GM21737 (cell line): ENCODE results near the gene DNAAF3.
"Not testable (repeated sequence)": the region's sequence is repeated elsewhere in the genome, so short reads cannot be mapped to it uniquely, and the experiment has no call there.

ENCODE experiments used
- ATAC-seq: cut with Tn5 transposase; IDR thresholded peaks from one replicate; pipeline ENCODE4 v1.9.1; 2021; ENCODE audit warnings: mild to moderate bottlenecking, moderate library complexity; ENCODE audit not compliant: unreplicated experiment

The DNAAF3 gene

DNA sequence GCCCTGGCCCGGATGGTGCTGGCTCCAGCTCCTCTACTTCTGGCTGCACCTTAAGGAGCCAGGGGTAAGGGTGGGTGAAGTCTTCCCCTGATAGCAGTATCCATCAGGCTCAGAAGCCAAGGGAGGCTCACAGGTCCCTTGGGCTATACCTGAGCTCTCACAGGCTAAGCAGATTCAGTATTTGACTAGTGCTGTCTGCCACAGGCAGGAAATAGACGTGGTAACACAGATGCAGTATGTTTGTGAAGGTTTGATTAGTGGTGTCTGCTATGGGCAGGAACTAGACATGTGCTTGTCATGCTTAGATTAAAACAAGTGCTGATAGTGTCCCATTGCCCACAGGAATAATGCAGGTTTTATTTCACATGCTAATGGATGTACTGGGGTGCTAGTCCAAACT lies 9.7 kb upstream of the DNAAF3 start:
- no peak for ATAC-seq

DNA sequence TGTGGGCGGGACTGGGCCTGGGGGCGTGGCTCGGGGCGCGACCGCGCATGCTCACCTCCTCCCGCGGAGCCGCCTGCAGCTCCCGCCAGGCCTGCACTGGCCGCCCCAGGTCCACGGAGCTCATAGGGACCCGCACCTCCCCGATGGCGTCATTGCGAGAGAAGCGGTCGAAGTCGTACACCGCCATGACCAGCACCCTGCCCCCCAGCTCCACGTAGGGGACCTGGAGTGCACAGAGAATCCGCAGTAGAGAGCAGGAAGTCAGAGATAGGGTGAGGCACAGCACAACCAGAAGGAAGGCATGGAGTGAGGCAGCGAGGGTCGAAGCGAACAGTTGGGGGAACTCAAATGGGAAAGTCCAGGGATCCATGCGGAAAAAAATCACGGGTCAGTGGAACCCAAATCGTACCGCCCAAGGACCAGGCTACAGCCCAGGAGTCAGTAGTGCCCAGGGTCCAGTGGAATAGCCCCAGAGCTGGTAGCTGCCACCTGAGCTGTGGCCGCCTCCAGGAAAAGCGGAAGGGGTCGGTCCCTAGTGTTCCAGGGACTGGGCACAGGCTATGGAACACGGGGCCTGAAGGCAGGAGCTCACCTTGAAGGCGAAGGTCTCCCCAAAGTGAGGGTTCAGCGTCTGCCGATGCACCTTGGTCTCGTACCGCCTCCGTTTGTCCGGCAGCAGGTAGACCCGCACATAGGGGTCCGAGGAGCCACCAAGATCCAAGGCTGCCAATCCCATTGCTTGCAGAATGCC lies 8.9 kb upstream of the DNAAF3 start:
- ATAC-seq = no peak

DNA sequence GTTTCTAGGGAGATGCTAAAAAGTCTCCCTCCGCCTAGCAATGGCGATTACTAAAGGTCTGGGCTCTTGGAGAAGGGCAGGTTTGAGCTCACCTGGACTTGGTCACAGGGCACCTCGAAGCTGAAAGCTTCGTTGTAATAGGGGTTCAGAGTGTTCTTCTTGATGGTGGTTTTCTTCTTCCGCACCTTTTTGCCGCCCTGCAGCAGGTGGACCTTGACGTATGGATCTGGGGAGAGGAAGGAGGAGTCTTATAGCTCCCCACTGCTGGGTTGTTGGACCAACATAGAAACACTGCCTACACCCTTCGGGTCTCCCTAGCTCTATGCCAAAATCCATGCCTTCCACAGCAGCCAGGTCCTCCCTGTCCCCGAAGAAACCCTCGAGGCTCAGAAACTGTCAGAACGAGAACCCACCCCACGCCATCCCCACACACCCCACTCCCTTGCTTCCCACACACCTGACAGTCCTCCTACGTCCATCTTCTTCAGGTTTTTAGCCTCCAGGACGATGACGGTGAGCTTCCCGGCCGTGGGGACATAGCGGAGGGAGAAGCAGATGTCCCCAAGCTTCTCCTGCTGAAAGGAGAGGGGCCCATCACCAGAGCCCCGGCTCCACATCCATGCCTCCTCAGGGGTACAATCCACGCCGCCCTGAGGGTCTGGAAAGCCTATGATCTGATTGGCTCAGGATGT lies 8.2 kb upstream of the DNAAF3 start:
- no peak for ATAC-seq

DNA sequence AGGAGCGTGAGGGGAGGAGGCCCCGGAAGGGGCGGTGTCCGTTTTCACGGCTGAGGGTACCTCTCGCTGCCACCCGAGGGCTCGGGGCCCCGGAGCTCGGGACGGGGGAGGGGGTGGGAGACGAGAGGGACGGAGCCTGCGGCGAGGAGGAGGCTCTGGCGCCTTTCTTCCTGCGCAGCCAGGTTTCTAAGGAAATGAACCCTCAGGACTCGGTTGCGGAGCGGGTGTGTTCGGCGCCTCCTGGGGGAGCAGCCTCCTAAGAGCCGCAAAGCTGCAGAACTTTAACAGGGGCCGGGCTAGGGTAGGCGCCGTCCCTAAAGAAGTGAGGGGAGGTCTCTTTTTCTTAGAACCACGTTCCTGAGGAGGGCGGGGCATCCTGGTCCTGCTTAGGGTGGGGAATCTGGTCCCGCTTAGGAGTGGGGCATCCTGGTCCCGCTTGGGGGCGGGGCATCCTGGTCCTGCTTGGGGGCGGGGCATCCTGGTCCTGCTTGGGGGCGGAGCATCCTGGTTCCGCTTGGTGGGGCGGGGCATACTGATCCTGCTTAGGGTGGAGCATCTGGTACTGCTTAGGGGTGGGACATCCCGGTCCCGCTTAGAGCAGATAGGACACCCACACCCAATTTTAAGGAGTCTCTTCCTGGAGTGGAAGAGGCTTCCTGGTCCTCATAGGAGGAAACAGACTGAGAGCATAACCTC lies 7.4 kb upstream of the DNAAF3 start:
- no peak for ATAC-seq

DNA sequence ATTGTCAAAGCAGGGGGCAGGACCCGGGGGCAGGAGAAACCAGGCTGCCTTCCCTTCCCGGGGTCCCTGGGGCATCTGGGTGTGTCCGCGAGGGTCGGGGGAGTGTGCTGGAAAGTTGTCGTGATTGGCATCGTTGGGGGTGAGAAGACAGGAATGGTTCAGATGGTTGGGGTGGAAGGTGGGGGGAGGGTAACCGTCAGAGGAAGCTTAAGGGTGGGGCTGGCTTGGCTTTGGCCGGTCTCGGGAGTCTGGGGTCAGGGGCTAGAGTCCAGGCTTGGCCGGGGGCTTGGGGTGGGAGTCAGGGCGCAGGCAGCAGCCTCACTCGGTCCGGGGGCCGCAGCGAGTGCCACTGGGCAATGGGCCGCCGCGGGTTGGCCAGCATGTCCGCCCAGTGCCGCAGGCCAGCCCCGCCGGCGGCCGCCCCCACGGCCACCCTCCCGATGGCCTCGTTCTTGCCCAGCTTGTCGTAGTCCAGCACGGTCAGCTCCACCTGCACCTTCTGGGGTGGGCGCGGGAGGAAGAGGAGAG lies 6.8 kb upstream of the DNAAF3 start:
- no peak for ATAC-seq

DNA sequence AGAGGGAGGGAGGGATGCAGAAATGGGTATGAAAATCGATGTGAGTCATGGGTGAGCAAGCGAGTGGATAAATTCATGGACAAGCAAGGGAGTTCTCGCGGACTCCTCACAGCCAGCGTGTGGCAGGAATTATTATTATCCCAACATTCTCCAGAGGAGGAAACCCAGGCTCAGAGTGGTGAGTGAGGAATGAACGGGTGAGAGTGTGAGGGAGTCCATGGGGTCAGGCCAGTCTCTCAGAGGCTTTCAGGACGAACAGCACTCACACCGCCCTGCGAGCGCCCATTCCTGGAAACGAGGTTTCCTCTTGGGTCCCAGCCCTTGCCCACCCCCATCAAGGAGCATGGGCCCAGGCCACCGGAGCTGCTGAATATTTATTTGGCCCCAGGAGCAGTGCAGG lies 6.3 kb upstream of the DNAAF3 start:
- no peak for ATAC-seq

DNA sequence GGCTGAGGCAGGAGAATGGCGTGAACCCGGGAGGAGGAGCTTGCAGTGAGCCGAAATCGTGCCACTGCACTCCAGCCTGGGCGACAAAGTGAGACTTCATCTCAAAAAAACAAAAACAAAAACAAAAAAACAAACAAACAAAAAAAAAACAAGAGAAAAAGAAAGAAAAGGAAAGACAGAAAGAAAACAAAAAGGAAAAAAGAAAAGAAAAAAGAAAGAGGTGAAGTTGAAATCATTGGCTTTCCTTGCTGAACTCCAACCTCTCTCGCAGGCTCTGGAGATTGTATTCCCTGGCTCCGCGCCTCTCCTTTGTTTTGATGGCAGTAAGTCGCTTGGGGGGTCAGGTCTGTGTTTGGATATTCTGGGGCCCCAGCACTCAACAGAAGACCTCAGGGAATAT lies 5.9 kb upstream of the DNAAF3 start:
- not testable (repeated sequence) for ATAC-seq

DNA sequence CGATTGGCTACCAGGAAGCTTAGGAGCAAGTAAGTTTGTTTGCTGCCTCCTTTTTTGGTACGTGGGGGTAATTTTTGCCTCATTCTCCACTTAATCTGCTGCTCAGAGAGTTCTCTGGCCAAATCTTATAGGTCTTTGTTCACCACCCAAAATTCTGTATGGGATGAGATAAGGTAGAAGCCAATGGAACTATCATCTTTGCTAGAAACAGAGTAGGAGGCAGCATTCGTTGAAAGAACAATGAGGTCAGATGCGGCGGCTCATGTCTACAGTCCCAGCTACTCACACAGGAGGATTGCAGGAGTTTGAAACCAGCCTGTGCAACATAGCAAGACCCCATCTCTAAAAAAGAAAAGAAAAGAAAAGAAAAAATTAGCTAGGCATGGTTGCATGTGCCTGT lies 5.0 kb upstream of the DNAAF3 start:
- ATAC-seq = no peak

DNA sequence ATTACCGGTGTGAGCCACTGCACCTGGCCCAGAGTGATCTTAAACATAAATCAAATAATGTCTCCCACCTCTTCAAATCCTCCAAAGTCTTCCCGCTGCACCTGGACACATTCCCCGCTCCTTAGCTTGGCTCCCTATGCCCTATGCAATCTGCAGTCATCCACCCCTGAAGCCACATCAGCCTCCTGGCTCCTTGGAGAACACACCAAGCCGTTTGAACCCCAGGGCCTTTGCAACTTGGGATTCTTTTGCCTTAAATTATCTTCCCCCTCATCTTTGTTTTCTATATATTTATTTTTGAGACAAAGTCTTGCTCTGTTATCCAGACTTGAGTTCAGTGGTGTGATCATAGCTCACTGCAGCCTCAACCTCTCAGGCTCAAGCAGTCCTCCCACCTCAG lies 2.7 kb upstream of the DNAAF3 start:
- no peak for ATAC-seq

DNA sequence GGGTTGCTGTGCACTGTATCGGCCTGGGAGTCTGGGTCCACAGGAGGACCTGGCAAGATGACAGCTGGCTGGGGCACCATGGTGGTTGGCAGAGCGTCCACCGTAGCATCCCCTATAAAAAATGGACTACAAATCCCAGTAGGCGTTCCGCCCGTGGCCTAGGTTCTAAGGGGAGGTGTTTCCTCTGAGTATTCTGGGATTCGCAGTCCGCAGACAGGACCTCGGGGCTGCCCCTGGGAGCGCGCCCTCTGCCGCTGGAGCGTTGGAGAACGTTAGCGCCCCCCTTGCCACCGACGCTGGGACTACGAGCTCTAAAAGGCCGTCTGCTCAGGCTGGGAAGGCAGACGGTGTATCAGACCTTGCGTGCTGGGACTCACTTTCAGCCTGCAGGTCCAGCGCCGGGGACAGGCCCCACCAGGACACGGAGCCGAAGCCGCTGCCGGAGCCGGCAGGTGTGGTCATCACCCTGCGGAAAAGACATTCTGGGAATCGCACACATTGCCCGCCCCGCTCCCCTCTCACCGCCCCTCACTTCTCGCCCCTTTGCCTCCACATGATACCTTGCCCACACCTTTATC lies 372 bp downstream of the DNAAF3 start:
- ATAC-seq = peak; percentile 25

DNA sequence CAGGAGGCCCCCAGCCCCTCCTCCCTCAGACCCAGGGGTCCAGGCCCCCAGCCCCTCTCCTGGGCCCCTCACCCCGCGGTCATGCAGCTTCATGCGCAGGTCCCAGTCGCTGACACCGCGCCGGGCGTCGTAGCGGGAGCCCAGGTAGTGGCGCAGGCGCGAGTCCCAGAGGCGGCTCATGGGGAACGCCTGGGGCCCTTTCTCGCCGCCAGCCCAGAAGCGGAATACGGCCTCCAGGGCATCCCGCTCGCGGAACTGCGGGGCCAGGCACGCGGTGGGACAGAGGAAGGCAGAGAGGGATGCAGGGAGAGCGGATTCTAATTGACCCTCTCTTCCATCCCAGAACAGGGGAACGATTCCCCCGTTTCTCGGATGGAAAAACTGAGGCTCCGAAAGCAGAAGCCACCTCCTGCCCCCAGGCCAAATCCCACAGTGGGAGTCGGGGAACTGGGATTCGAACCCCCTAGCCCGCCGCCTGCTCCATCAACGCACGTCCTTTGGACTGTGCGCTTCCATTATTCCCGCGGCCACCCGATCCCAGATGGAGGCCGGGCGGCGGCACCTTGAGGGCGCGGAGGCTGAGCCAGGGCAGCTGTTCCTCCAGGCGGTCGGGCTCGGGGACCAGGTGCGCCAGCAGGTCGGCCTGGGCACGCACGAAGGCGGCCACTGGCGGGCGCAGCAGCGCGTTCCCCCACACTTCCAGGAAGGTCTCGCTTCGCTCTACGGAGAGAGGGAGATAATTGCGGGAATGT lies 4.7 kb downstream of the DNAAF3 start:
- no peak for ATAC-seq

DNA sequence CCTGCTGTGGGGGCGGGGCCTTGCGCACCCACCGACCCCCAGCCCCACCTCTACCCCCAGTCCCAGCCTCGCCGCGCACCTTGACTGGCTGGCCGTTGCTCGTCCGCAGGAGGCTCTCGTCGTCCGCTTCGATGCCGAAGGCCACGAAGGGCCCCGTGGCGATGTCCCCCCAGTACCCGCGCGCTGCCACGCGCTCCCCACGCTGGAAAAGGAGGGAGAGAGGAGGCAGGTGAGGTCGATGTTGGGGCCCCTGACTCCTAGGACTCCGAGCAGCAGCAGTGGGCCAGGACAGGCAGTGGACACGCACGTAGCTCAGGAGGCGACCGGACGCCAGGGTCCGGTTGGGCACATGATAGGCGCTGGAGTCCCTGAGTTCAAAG lies 5.4 kb downstream of the DNAAF3 start:
- ATAC-seq = no peak

DNA sequence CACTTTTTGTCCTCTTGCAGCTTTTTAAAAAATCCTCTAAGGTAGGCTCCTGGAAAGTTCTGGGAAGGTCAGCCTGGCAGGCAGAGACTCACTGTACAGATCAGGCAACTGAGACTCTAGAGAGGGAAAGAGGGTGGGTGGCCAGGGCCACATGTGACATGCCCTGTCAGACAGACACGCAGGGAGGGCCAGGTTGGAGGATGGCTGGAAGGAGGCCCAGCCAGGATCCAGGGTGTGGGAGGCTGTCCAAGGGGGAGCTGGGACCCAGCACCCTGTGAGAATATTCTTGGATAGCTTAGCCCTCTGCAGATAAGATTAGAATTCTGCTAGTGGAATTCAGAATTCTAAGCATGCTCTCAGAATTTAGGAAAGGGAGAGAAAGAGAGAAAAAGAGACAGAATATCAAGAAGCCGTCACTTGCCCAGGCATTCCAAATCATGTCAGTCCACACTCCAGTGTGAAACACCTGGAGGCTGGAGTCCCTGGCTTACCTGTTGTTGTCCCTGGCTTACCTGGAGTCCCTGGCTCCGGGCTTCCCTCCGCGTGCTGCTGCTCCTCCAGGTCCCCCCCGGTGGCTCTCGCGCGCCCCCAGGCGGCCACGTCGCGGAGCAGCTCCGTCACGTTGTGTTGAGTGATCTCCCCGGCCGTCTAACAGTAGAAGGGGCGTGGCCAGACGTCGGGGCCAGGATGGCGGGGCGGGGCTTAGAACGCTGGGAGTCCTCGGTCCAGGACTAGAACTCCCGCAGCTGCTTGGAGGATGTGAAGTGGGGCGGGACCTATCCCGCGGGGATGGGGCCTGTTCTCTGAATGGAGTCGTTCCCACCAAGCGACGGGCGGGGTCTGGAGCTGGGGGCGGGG lies 6.1 kb downstream of the DNAAF3 start:
- ATAC-seq = peak; percentile 52

DNA sequence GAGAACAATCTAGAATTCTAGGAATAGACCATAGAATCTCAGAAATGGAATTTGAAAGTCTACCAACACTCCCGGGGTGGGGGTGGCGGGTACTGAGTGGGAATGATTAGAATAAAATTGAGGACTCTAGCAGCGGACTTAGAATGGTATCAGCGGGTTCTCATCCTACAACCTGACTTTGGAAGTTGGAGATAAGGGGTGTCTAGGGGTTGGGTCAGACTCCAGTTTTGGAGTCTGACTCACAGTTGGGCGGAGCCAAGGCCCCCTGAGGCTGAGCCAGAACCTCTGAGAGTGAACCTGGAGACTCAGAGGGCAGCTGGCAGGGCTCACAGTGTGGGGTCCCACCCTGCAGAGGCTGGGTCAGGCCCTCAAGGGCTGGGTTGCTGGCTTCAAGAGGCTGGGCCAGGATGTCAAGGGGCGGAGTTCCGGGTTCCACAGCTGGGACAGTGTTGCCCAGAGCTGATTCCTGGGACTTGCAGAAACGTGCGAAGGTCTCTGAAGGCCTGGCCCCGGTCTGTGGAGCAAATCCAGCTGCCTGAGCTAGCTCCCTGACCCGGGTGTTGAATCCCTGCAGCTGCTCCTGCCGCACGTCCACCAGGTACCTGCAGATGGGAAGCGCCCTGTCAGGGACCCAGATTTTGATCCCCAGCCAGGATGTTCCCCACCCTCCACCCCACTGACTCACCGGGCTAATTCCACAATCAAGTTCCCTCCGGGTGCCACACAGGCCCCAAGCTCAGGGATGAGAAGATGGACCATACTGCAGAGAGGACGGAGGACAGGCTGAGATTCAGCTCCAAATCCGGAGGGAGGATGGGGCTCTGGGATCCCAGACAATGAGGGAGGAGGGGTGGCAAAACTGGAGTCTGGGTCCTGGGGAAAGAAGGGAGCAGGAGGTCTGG lies 7.3 kb downstream of the DNAAF3 start:
- ATAC-seq = no peak

DNA sequence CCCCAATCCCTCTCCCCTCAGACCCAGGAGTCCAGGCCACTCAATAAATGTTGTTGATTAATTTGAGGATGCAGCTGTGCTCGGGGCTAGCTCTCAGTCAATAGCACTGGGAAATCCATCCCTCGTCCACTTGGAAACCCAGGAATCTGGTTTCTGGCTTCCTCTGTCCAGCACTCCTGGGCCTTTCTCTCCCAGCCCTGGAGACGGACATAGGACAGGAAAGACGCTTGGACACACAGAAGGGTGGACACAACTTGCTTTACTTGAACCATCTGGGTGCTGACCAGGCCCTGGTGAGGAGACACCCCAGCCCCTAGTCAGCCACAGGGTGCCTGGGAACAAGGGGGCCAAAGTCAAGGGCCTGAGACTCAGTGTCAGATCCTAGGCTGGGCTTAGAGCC lies 8.0 kb downstream of the DNAAF3 start:
- no peak for ATAC-seq

DNA sequence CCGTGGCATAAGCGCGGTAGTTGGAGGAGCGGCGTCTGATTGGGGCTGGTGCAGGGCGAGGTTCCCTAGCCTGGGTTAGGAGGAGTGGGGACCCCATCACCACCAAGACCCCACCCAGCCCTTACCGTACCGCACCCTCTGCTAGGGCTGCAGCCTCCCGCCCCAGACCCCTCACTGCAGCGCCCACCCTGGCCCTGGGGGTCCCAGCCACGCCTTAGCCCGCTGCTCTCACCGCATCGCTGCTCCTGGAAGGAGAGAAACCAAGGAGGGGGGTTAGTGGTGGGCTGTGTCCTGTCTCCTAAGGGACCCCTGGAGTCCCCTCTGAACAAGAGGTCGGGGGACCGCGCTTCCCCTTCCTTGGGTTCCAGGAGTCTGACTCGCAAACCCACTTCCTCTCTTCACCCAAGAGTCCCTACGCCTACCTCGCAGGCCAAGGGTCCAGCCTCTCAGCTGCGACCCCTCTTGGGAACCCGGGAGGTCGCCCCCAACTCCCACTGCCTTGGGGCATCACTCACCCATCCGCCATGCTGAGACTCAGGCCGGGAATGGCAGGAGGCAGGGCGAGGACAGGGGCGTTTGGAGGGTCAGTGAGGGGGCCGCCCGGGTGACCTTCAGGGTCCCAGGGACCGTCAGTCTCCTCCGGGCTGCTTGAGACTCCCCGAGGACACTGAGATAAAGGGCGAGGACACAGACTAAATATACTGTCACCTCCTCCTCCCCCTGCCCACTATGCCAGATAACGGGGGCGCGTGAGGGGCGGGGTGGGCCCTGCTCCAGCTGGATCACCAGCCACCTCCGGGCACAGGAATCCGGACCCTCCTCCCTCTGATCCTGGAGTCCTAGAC lies 9.1 kb downstream of the DNAAF3 start, which contains the start of gene TNNI3:
Gene TNNI3, minus strand, starts transcription at position 669 of the 845 bp plus-strand sequence. Its CDS starts 143 bp downstream, at position 526.
- ATAC-seq = no peak

DNA sequence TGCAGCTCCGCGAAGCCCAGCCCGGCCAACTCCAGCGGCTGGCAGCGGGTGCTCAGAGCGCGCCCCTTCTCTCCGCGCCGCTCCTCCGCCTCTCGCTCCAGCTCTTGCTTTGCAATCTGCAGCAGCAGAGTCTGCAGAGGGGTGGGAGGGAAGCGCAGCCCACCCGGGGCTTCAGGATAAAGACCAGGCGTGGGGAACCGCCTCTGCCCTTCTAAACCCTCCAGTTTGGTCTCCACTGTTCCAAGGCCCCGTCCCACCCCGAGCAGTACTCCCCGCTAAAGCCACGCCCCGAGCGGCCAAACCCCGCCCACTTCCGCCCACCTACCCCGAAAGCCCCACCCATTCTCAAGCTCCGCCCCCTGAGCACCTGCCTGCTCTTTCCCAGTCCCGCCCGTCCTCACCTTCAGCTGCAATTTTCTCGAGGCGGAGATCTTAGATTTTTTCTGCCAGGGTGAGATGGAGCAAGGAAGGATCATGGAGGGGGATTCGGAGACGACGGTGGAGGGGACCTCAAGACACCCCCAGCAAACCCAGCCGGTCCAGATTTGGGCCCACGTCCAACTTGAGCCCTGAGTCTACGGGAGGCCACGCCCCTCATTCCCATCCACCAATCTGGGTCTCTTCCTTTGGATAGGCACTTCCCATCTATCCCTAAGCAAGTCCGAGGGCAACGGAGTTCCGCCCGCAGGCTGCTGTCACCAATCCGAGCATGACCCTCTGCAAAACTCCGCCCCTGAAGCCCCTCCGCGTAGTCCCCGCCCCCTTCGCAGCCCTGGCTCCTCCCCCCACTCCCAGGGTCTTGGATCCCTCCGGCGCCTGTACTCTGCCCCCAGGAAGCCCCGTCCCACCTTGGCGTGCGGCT lies 10.0 kb downstream of the DNAAF3 start:
- ATAC-seq = no peak
